Dermis blood vessel endothelial cell (primary cell): ENCODE data around the gene CYP2W1. TPM values are rescaled to one million over a fixed set of nuclear protein-coding genes. Genes with fewer than 3 reads are reported as not detected.

ENCODE experiments used
- DNase-seq: peaks from one replicate; pipeline ENCODE4 v3.0.0; 2010
- total RNA-seq: library from RNA; depleted of rRNA; stranded (reverse); fragments of >200 nt; gene quantifications from 2 replicates; pipeline ENCODE4 v1.2.3, GENCODE V29; 2014

CYP2W1 gene
- total RNA-seq, 1 donor from 2014 or later: not detected

DNA sequence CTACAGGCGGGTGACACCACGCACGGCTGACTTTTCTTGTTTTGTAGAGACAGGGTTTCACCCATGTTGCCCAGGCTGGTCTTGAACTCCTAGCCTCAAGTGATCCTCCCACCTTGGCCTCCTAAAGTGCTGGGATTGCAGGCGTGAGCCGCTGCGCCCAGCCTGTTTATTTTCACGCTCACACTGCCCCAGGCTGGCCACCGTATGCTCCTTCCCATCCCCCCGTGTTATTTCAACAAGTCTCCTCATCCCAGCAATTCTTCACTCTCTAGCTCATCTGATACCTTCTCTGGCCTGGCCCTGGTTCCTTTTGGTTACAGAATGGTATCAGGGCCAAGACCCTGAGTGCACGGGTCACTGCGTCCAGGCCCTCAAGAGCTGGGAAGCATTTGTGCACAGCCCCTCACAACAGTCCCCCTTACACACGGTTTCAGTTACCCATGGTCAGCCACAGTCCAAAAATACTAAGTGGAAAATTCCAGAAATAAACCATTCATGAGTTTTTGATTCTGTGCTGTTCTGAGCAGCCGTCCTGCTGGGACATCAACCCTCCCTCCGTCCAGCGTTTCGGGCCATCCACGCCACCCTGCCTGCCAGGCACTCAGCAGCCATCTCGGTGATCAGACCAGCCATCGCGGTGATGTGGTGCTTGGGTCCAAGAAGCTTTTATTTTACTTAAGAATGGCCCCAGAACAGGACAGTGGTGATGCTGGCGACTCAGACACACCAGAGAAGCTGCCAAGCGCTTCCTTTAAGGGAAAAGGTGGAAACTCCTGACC lies 16.5 kb upstream of the CYP2W1 start:
- no peak for DNase-seq

DNA sequence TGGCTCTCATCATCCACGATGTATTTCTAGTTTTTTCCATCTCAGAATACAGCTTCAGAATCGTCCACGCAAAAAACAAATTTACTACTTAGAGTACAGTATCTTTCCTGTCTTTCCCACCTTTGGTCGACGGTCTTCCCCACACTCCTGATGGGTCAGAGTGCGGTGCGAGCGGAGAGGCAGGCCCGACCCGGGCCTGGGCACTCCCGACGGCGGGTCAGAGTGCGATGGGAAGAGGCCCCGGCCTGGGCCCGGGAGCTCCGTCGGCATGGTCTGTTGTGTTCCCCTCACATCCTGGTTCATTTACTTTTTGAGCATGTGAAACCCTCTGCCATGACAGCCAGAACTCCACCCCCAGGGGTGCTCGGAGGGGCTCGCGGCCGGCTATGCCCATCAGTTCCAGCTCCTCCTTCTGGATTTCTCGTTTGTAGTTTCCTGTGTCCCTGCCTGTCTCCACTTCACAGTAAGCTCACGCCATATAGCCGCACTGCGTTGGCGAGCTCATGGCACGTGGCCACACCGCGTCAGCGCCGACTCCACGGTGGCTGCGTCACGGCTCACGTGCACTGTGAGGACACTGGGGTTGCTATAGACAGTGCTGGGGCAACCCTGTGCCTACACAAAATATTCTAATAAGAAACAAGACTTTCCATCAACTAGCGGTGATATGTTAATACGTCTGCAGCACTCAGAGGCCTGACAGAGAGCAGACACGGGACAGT lies 15.5 kb upstream of the CYP2W1 start:
- DNase-seq: no peak

- DNase-seq: no peak
These were observed 14.5 kb upstream of the CYP2W1 start for GRCh38 chr7:968205-969105.

GRCh38 chr7:969403-969802 lies 13.6 kb upstream of the CYP2W1 start:
- no peak for DNase-seq

GRCh38 chr7:970744-971143 lies 12.2 kb upstream of the CYP2W1 start:
- no peak for DNase-seq

DNA sequence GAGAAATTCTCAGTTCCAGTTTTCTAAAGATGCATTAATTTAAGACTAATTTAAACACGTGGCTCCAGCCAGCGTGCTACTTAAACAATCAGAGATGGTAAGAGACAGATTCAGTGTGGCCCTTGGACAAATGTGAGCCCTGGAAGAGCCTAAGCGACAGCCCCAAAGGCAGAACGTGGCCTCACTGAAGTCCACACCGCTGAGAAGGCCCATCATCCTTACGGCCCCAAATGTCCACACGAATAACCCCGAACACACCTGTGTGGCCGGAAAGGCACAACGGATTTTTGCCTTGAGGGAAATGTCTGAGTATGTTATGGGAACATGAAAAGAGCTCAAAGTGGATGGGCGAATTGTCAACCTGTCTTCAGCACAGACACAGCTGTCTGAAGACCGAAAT lies 10.9 kb upstream of the CYP2W1 start:
- no peak for DNase-seq

GRCh38 chr7:972676-973309 lies 10.2 kb upstream of the CYP2W1 start:
- DNase-seq: no peak

- no peak for DNase-seq
These were observed 9.7 kb upstream of the CYP2W1 start for GRCh38 chr7:973312-973711.

DNA sequence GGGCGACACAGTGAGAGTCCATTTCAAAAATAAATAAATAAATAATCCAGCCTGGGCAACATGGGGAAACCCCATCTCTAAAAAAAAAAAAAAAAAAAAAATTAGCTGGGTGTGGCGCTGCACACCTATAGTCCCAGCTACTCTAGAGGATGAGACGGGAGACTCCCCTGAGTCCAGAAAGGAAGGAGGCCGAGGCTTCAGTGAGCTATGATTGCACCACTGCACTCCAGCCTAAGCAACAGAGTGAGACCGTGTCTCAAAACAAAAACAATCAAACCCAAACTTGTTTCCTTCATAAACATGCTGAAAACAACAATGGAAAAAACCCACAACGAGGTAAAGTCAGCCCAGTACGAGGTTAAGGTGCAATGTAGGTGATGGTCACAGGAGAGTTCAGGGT lies 8.8 kb upstream of the CYP2W1 start:
- no peak for DNase-seq

GRCh38 chr7:974820-975681 lies 7.9 kb upstream of the CYP2W1 start, which contains the start of gene COX19:
Gene COX19 (minus strand): TSS chr7:975549. CDS start chr7:975509, 40 bp downstream.
- DNase-seq: peak; percentile 94

DNA sequence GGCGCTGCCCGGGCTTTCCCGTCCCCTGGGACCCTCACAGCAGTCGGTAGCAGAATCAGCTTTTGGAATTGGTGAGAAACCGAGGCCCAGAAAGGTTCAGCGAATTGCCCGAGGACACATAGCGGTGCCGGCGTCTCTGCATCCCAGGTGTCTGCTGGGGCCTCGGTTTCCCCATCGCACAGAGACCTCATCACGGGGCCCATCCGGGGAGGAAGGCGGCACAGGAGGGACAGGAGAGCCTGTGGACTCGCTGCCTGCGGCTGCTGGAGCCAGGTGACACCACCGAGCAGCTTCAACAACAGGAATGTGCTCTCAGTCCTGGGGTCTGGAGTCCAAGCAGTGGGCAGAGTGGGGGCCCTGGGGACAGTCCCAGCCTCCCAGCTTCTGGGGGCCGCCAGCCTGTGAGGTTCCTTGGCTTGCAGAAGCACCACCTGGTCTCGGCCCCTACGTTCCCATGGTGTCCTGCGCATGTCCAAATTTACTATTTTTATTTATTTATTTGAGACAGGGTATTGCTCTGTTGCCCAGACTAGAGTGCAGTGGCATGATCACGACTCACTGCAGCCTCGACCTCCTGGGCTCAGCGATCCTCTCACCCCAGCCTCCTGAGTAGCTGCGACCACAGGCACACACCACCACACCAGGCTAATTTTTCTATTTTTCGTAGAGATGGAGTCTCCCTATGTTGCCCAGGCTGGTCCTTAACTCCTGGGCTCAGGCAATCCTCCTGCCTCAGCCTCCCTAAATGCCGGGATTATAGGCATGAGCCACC lies 7.1 kb upstream of the CYP2W1 start:
- DNase-seq: no peak

- no peak for DNase-seq
These were observed 6.1 kb upstream of the CYP2W1 start for GRCh38 chr7:976901-977325.

GRCh38 chr7:977326-978048 lies 5.5 kb upstream of the CYP2W1 start:
- peak; percentile 51 for DNase-seq

- DNase-seq: no peak
These were observed 5.0 kb upstream of the CYP2W1 start for GRCh38 chr7:978049-978346.

GRCh38 chr7:978416-979091 lies 4.4 kb upstream of the CYP2W1 start:
- DNase-seq: no peak

GRCh38 chr7:979151-979550 lies 3.8 kb upstream of the CYP2W1 start:
- DNase-seq: no peak

DNA sequence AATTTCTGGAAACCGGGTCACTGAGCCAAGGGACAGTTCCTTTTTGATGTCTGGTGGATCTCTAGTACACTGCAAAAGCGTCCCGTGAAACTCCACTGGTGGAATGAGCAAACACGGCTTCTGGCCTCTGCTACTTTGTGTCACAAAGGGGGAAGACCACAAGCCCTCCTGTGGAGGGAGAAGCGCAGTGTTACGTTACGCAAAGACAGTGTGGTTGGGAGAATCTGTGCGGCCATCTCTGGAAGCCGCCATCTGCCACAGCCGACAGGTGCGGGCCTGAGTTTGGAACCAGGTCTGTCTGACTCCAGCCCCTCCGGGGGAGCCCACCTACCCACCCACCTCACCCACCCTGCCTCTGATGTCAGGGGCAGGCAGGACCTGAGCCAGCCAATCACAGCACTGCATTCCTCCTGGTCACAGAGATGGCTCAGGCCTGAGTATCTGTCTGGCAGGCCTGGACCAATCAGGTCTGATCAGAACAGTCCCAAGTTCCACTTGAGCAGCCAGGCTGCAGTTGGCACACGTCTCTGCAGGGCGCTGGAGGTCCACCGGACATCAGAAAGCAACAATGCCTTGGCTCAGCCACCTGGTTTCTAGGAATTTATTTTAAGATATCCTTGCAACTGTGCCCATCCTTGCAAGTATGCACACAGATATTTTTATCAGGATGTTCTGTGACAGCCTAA lies 3.0 kb upstream of the CYP2W1 start:
- DNase-seq: peak; percentile 45

DNA sequence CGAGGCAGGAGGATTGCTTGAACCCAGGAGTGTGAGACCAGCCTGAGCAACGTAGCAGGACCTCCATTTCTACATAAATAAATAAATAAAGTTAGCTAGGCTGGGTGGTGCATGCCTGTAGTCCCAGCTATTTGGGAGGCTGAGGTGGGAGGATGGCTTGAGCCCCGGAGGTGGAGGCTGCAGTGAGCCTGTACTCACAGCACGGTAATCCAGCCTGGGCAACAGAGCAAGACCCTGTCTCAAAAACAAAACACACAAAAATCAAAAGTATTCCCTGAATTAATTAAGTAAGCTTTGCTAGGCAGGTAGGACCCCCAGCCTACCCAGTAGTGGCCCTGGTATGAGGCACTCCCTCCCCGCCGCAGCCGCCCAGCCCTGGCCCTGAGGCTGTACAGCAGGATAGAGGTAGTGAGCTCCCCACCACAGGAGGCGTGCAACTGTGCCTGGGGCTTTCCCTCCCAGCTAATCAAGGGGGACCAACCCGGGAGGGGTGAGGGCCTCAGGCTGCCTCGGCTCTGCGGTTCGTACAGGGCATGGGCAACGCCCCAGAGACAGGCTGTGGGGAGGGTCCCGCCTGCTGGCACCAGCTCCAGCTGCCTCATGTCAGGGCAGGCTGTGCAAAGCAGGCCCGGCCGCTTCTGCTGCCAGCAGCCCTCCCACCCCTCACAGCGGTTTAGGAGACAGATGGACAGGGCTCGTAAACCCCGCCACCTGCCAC lies 1.0 kb upstream of the CYP2W1 start:
- DNase-seq: no peak
